ENCODE data around the gene DOK6. TPM values are rescaled to one million over a fixed set of nuclear protein-coding genes. Genes with fewer than 3 reads are reported as not detected.

The DOK6 gene
- total and polyA plus RNA-seq, 2 experiments from 2014 or later = 0.29 to 0.42 TPM

DNA sequence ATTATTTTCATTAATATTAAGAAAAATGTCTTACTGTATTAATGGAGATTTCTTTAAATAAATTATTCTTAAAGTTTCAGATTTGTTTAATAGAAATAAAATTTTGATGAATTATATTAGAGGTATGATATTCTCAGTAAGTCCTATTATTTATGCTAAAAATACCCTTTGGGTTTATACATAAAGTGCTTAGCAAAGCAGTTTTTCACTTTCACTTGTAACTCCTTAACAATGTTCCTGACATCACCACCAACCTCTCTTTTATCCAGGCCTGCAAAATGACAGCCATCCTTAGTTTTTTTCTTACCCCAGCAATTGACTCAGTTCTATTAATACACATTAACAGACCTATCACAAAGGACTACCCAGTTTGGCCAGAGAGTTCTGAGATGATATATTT, 376.6 kb downstream of the DOK6 start (continued):
- TF ChIP-seq ZNF331 (CRISPR knock-in tag; IDR thresholded peaks at IDR 0.05; ENCODE audit: low read depth) (no peak), REST (IDR thresholded peaks at IDR 0.05; ENCODE audit: unreplicated experiment) (no peak)

GRCh38 chr18:69778680-69779079, 378.0 kb downstream of the DOK6 start:
- no peaks in the 10 kb centered on the region; the same call in 2 of the 3 replicates for H3K4me1 Mint-ChIP-seq
- H3F3A ChIP-seq (replicated peaks; ENCODE audit: low read depth) = no peaks in the 10 kb centered on the region
- H4K20me1 ChIP-seq (replicated peaks; ENCODE audit: insufficient read depth) = no peaks in the 10 kb centered on the region
- ATAC-seq (no peak), DNase-seq (ENCODE audit: low spot score) (no peak)
- no peaks in the 10 kb centered on the region for H3K27me3 ChIP-seq (ENCODE audit: insufficient read depth)
- no peaks in the 10 kb centered on the region for H3K79me2 ChIP-seq (replicated peaks; ENCODE audit: insufficient read depth)
- H3K36me3 ChIP-seq (ENCODE audit: insufficient read depth) = no peaks in the 10 kb centered on the region
- H3K4me1 ChIP-seq (ENCODE audit: insufficient read depth) = no peaks in the 10 kb centered on the region
- H3K9me3 Mint-ChIP-seq = no peaks in the 10 kb centered on the region; the same call in 2 of the 3 replicates
- no peaks in the 10 kb centered on the region for H3K36me3 Mint-ChIP-seq (ENCODE audit: low read depth)
- H3K27ac Mint-ChIP-seq = no peak overlapping the region; the same call in 1 of the 2 replicates
- H3K27me3 Mint-ChIP-seq (ENCODE audit: insufficient read depth, low read depth, poor library complexity) = peaks cover 2% of the 10 kb centered on the region
- no peaks in the 10 kb centered on the region for H3K9me2 ChIP-seq (ENCODE audit: insufficient read depth)
- no peak overlapping the region for H3K4me3 Mint-ChIP-seq
- no peak overlapping the region for H3K4me3 ChIP-seq
- H2AFZ ChIP-seq = no peak overlapping the region
- H3K27ac ChIP-seq (ENCODE audit: low read depth) = no peak overlapping the region
- H3K4me2 ChIP-seq = no peak overlapping the region
- TF ChIP-seq POLR2AphosphoS5 (IDR thresholded peaks at IDR 0.05; ENCODE audit: low read depth) = no peak
- no peak for TF ChIP-seq CREB1 (CRISPR knock-in tag; IDR thresholded peaks at IDR 0.05; ENCODE audit: low read depth)
- no peak for TF ChIP-seq ETS1 (IDR thresholded peaks at IDR 0.05)
- TF ChIP-seq NANOG (IDR thresholded peaks at IDR 0.05; ENCODE audit: borderline replicate concordance) = no peak
- no peak for TF ChIP-seq JUNB (IDR thresholded peaks at IDR 0.05; ENCODE audit: unreplicated experiment)
- no peak for TF ChIP-seq STAT1 (IDR thresholded peaks at IDR 0.05; ENCODE audit: unreplicated experiment)
- no peak for TF ChIP-seq EZH2phosphoT487 (IDR thresholded peaks at IDR 0.05; ENCODE audit: unreplicated experiment)
- no peak for TF ChIP-seq ZNF331 (CRISPR knock-in tag; IDR thresholded peaks at IDR 0.05; ENCODE audit: low read depth)
- no peak for TF ChIP-seq EZH2 (IDR thresholded peaks at IDR 0.05; ENCODE audit: low read depth, unreplicated experiment)
- TF ChIP-seq REST (IDR thresholded peaks at IDR 0.05; ENCODE audit: unreplicated experiment) = no peak
- TF ChIP-seq ZNF462 (CRISPR knock-in tag; IDR thresholded peaks at IDR 0.05) = no peak
